SK-N-SH treated with all-trans-retinoic acid at 6 μM for 48 hours (cell line): ENCODE data around the gene FEN1.

ENCODE experiments used
- ARNTL ChIP-seq: fragments of 450-650 bp; formaldehyde crosslinking; IDR thresholded peaks from 2 replicates; pipeline ENCODE4 v1.5.0; 2020; ENCODE audit warnings: low read depth, mild to moderate bottlenecking, moderate library complexity, borderline replicate concordance
- BACH2 ChIP-seq: fragments of 250-450 bp; sonication (Bioruptor Pico); IDR thresholded peaks from 2 replicates; pipeline ENCODE4 v1.9.0; 2021; ENCODE audit warnings: mild to moderate bottlenecking, borderline replicate concordance
- CSDC2 ChIP-seq: fragments of 250-450 bp; sonication (Bioruptor Pico); IDR thresholded peaks from 2 replicates; pipeline ENCODE4 v1.5.0; 2020; ENCODE audit warnings: mild to moderate bottlenecking, moderate library complexity
- ESRRG ChIP-seq: fragments of 250-450 bp; sonication (Bioruptor Pico); IDR thresholded peaks from 2 replicates; pipeline ENCODE4 v1.6.1; 2021; ENCODE audit warnings: mild to moderate bottlenecking
- ISL1 ChIP-seq: fragments of 250-450 bp; sonication (Bioruptor Pico); IDR thresholded peaks from 2 replicates; pipeline ENCODE4 v2.1.2; 2022; ENCODE audit warnings: mild to moderate bottlenecking, moderate library complexity
- OSR1 ChIP-seq: fragments of 250-450 bp; sonication (Bioruptor Pico); IDR thresholded peaks from 2 replicates; pipeline ENCODE4 v1.8.0; 2022; ENCODE audit warnings: moderate library complexity, mild to moderate bottlenecking, inconsistent platforms
- PATZ1 ChIP-seq: fragments of 250-450 bp; sonication (Bioruptor Pico); IDR thresholded peaks from 2 replicates; pipeline ENCODE4 v1.8.0; 2020; ENCODE audit warnings: mild to moderate bottlenecking, moderate library complexity, borderline replicate concordance
- RARB ChIP-seq: fragments of 250-450 bp; sonication (Bioruptor Pico); IDR thresholded peaks from 2 replicates; pipeline ENCODE4 v1.8.0; 2021; ENCODE audit warnings: mild to moderate bottlenecking, moderate library complexity
- TCF4 ChIP-seq: fragments of 250-450 bp; sonication (Bioruptor Pico); IDR thresholded peaks from 2 replicates; pipeline ENCODE4 v1.8.0; 2021; ENCODE audit warnings: mild to moderate bottlenecking, moderate library complexity, borderline replicate concordance
- ZFP3 ChIP-seq: fragments of 250-450 bp; sonication (Bioruptor Pico); IDR thresholded peaks from 2 replicates; pipeline ENCODE4 v1.5.0; 2020; ENCODE audit warnings: mild to moderate bottlenecking, moderate library complexity
- ZFP30 ChIP-seq: fragments of 450-650 bp; formaldehyde crosslinking; IDR thresholded peaks from 2 replicates; pipeline ENCODE4 v1.5.0; 2022; ENCODE audit warnings: mild to moderate bottlenecking, moderate library complexity
- ZNF70 ChIP-seq: fragments of 450-650 bp; formaldehyde crosslinking; IDR thresholded peaks from 2 replicates; pipeline ENCODE4 v1.5.0; 2020; ENCODE audit warnings: mild to moderate bottlenecking, moderate library complexity
- ZNF8 ChIP-seq: fragments of 450-650 bp; formaldehyde crosslinking; IDR thresholded peaks from 2 replicates; pipeline ENCODE4 v1.5.0; 2020; ENCODE audit warnings: mild to moderate bottlenecking, moderate library complexity
- TF ChIP-seq, protein P1 (sequence below): fragments of 250-450 bp; sonication (Bioruptor Pico); IDR thresholded peaks from 2 replicates; pipeline ENCODE4 v1.8.0; 2021; ENCODE audit warnings: low read depth, mild to moderate bottlenecking, moderate library complexity, borderline replicate concordance

DNA sequence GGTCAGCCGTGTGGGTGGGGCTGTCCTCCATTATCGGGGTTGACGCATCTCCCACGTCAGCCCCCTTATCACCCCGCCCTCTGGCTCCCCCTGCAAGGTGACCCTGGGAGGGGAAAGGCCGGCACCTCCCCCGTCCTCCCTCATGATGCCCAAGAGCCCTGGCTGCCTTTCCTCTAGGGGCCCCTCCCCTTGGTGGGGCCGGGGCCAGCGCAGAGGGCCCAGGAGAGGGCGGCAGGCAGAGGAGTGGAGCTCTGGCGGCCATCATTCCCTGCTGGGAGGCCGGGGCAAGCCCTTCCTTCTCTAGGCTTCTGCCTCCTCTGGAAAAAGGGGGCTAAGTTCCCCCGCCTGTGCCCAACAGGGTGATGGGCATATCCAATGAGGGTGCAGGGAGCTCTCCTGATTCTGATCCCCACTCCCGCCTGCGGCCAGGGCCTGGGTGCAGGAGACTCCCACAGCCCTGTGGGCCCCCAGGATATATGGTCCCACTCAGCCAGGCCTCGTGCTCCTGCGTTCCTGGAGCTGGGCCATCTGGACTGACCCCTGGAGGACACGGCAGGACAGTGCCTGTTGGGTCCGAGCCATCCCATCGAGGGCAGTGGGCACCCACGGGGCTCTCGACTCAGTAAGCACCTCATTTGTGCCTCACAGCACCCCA, 28.0 kb upstream of the FEN1 start:
- TF ChIP-seq ZNF8 (CRISPR knock-in tag) (no peak), ARNTL (CRISPR knock-in tag) (no peak), ZFP3 (CRISPR knock-in tag) (no peak), TCF4 (CRISPR knock-in tag) (no peak), PATZ1 (no peak), ZFP30 (CRISPR knock-in tag) (no peak), ESRRG (CRISPR knock-in tag) (no peak), ISL1 (CRISPR knock-in tag) (no peak), RARB (CRISPR knock-in tag) (no peak), CSDC2 (no peak), ZNF70 (no peak), OSR1 (CRISPR knock-in tag) (no peak), BACH2 (CRISPR knock-in tag) (no peak)
- TF ChIP-seq, protein P1, sequence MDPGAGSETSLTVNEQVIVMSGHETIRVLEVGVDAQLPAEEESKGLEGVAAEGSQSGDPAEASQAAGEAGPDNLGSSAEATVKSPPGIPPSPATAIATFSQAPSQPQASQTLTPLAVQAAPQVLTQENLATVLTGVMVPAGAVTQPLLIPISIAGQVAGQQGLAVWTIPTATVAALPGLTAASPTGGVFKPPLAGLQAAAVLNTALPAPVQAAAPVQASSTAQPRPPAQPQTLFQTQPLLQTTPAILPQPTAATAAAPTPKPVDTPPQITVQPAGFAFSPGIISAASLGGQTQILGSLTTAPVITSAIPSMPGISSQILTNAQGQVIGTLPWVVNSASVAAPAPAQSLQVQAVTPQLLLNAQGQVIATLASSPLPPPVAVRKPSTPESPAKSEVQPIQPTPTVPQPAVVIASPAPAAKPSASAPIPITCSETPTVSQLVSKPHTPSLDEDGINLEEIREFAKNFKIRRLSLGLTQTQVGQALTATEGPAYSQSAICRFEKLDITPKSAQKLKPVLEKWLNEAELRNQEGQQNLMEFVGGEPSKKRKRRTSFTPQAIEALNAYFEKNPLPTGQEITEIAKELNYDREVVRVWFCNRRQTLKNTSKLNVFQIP (CRISPR knock-in tag), result no peak
